ENCODE results near the gene U2SURP.
A peak's percentile ranks its signal among the peaks of the same experiment; 100 is the strongest.
"Not testable (repeated sequence)": the region's sequence is repeated elsewhere in the genome, so short reads cannot be mapped to it uniquely, and the experiment has no call there.

The U2SURP gene

GRCh38 chr3:143065364-143065763 lies 64.0 kb downstream of the U2SURP start:
- DNase-seq (ENCODE audit: extremely low spot score, insufficient read length, low read depth): no peak
- no peak for FAIRE-seq

GRCh38 chr3:143066033-143066432 lies 64.7 kb downstream of the U2SURP start:
- FAIRE-seq (no peak), DNase-seq (ENCODE audit: extremely low spot score, insufficient read length, low read depth) (no peak)

DNA sequence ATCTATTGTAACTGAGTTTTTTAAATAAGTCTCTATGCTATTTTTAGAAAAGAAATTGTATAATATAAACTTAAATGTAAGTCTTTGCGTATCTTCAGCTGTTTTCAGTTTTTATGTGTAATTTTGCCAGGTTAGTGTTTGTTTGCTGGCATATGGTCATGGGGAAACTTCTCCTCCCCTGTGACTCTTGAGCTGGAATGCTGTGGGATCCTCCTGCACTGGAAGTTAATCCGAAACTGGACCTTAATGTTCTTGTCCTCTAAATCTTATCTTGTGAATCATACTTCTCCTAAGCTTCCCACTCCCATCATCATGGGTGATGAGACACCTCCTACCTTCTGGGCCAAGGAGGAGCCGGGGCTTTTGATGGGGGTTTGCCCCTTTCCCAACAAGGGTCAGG lies 65.8 kb downstream of the U2SURP start:
- no peak for DNase-seq (ENCODE audit: extremely low spot score, insufficient read length, low read depth)
- no peak for FAIRE-seq

- no peak for DNase-seq (ENCODE audit: extremely low spot score, insufficient read length, low read depth)
- no peak for FAIRE-seq
Measured at GRCh38 chr3:143068059-143068458, 66.7 kb downstream of the U2SURP start.

DNA sequence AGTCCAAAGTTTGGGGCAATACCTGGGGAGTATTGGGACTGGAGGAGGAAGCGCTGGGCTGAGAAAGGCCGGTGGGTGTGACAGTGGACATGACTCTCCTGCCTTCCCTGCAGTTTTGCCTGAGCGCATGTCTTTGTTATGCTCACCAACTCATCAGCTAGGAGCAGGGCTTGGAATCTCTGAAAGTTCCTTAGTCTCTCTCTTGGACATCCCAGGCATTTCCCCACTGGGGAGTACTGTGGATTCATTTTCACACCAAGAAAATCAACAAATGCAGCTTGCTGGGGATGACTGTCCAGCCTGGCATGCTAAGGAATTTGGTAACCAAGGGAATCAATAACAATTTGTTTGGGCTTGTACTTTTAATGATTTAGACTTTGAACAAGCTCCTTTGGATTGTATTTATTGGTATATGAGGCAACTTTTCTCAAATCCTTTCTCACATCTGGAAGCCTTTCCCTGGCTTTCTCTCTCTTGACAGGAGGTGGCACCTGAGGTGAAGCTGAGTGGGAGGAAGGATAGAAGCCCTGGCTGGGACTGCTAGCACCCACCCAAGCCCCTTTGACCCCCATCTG lies 69.7 kb downstream of the U2SURP start:
- no peak for DNase-seq (ENCODE audit: extremely low spot score, insufficient read length, low read depth)
- no peak for FAIRE-seq

DNA sequence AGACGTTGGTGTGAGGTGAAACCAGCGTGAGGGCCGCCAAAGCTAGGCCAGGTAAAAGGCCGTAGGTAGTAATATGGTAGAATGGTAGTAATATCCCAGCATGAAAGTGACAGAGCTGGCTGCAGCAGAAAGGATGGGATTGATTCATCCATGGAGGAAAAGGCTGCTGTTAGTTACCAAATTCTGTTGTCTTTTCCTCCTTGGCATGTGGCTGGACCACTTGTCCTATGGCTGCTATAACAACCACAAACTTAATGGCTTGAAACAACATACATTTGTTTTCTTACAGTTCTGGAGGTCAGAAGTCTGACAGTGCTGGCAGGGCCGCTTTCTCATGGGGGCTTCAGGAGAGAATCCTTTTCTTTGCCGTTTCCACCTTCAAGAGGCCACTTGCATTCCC lies 70.4 kb downstream of the U2SURP start:
- no peak for DNase-seq (ENCODE audit: extremely low spot score, insufficient read length, low read depth)
- no peak for FAIRE-seq

- not testable (repeated sequence) for FAIRE-seq; DNase-seq (ENCODE audit: extremely low spot score, insufficient read length, low read depth)
Measured at GRCh38 chr3:143072298-143073020, 71.1 kb downstream of the U2SURP start.

GRCh38 chr3:143073541-143073940 lies 72.2 kb downstream of the U2SURP start:
- DNase-seq (ENCODE audit: extremely low spot score, insufficient read length, low read depth); FAIRE-seq: not testable (repeated sequence)

DNA sequence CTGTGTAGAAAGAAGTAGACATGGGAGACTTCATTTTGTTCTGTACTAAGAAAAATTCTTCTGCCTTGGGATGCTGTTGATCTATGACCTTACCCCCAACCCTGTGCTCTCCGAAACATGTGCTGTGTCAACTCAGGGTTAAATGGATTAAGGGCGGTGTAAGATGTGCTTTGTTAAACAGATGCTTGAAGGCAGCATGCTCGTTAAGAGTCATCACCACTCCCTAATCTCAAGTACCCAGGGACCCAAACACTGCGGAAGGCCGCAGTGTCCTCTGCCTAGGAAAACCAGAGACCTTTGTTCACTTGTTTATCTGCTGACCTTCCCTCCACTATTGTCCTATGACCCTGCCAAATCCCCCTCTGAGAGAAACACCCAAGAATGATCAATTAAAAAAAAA lies 72.6 kb downstream of the U2SURP start:
- FAIRE-seq; DNase-seq (ENCODE audit: extremely low spot score, insufficient read length, low read depth): not testable (repeated sequence)

DNA sequence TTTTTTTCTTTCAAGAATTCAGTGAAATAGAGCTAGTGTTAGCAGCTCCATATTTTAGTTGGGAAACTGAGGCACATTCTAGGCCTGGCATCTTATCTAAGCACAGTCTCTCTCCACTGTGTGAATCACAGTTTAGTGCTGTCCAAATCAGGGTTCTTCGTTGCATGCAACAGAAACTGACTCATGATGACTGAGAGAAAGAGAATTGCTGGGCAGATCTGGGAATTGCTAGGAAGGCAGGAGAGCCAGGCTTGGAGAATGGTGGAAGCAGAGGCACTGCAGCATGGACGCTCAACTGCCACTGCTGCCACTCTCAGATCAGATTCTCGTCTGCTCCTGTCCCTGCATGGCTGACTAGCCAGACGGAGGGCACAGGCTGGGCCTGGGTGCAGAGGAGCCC lies 77.5 kb downstream of the U2SURP start:
- FAIRE-seq: no peak
- DNase-seq (ENCODE audit: extremely low spot score, insufficient read length, low read depth): no peak

DNA sequence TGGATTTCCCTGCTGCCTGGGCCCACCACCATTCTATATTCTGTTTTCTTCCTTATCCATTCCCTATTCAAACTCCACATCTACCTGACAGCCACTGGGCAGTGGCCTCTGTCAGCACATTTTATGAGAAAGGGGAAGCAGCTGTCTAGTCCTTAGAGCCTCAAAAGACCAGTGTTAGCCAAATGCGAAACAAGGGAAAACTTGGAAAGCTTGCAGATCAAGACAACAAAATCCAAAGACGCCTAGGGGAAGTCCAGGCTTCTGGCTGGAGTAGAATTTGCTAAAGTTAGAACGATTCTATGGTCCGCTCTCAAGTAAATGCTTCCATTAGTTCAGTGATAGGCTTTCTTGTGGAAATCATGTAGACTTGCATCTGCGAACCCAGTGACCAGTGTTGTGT lies 78.8 kb downstream of the U2SURP start:
- DNase-seq (ENCODE audit: extremely low spot score, insufficient read length, low read depth) (no peak), FAIRE-seq (no peak)

DNA sequence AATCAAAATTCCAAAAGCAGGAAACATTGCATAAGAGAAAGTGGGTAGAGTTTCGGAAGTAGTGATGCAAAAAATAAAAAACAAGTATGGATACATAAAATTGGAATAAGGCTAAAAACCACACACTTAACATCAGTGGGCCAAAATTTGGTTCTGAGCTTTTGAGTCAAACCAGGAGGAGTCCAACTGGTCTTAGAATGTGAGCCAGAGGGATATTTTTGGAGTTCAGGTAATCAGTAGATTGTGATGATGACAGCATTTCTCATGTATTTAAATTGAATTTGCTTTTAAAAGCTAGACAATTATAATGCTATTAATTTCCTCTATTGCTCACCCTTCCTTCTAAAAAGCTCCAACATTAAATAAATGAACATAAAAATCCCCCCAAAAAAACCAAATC lies 80.0 kb downstream of the U2SURP start:
- FAIRE-seq (no peak), DNase-seq (ENCODE audit: extremely low spot score, insufficient read length, low read depth) (no peak)

GRCh38 chr3:143081844-143082778 lies 80.7 kb downstream of the U2SURP start:
- DNase-seq (ENCODE audit: extremely low spot score, insufficient read length, low read depth) (peak; percentile 26), FAIRE-seq (peak; percentile 71)

DNA sequence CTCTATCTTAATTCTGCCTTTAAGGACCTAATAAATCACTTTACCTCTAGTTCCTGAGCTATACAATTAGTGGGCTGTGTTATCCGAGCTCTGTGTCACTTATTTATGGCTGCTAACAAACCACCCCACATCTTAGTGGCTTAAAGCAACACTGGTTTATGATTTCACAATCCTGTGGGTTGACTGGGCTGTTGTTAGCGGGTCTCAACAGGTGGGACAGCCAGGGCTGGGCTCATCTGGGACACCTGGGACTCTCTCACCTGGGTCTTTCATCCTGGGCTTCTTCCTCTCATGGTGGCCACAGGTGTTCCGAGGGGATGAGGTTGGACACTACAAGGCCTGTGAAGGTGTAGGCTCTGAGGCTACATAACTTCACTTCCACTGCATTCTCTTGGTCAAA lies 82.4 kb downstream of the U2SURP start:
- FAIRE-seq (no peak), DNase-seq (ENCODE audit: extremely low spot score, insufficient read length, low read depth) (no peak)

GRCh38 chr3:143084856-143085731 lies 83.7 kb downstream of the U2SURP start:
- no peak for FAIRE-seq
- DNase-seq (ENCODE audit: extremely low spot score, insufficient read length, low read depth): no peak

- DNase-seq (ENCODE audit: extremely low spot score, insufficient read length, low read depth): no peak
- no peak for FAIRE-seq
Measured at GRCh38 chr3:143088835-143089234, 87.5 kb downstream of the U2SURP start.

DNA sequence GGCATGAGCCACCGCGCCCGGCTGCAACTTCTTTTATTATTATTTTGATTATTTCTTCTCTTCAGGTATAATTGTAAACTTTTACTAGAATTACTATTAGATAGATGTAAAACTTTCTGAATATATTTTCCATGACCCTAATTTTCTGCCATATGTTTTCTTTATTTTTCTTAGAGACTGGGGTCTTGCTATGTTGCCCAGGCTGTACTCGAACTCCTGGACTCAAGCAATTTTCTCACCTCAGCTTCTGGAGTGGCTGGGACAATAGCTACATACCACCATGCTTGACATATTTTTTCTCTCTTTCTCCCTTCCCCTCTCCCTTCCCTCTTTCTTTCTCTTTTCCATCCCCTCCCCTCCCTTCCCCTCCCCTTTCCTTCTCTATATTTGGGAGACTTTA lies 88.6 kb downstream of the U2SURP start:
- no peak for DNase-seq (ENCODE audit: extremely low spot score, insufficient read length, low read depth)
- no peak for FAIRE-seq

DNA sequence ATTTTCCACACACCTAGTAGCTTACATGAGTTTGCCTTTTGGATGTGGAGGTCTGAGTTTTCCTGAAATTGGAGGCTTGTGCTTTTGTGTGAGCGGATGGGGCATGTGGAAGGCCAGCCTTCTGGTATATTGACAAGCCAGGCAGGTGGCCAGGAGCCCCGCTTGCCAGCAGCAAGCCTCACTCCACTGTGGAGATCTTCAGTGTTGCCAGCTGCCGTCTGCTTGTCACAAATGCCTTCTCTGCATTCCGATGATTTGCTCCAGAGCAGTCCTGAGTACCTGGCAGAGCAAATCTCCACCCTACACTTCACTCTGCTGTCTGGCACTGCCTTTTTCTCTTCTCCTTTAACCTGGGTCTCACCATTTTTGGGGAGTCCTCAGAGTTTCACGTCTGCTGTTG lies 89.1 kb downstream of the U2SURP start:
- no peak for FAIRE-seq
- no peak for DNase-seq (ENCODE audit: extremely low spot score, insufficient read length, low read depth)

GRCh38 chr3:143090976-143091837 lies 89.8 kb downstream of the U2SURP start:
- DNase-seq (ENCODE audit: extremely low spot score, insufficient read length, low read depth): no peak
- FAIRE-seq: no peak
